Epithelial cell of prostate (primary cell): ENCODE results near the gene DHCR7.

Experiments used
- DNase-seq: peaks from one replicate; pipeline ENCODE4 v3.0.0-alpha.2; 2011; ENCODE audit warnings: low read depth, low spot score
- H3K27ac ChIP-seq: fragments of 450-650 bp; 2 replicates; pipeline ENCODE4 v1.5.1; 2017; ENCODE audit warnings: mild to moderate bottlenecking

The DHCR7 gene

DNA sequence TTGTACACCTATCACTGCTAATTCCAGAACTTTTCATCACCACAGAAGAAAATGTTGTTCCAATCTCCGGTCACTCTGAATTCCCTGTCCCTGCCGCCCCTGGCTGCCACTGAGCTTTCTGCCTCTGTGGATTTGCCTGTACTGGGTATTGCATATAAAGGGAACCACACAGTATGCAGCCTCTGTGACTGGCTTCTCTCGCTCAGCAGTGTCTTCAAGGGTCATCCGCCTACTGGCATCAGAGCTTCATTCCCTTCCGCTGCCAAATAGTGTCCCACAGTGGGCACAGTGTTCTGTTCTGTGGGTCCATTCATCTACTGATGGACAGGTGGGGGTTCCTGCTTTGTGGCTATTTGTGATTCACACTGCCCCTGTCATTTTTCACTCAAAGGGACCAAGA is 5.3 kb downstream of the DHCR7 start:
- no peak for DNase-seq
- H3K27ac ChIP-seq: no peak overlapping the region

DNA sequence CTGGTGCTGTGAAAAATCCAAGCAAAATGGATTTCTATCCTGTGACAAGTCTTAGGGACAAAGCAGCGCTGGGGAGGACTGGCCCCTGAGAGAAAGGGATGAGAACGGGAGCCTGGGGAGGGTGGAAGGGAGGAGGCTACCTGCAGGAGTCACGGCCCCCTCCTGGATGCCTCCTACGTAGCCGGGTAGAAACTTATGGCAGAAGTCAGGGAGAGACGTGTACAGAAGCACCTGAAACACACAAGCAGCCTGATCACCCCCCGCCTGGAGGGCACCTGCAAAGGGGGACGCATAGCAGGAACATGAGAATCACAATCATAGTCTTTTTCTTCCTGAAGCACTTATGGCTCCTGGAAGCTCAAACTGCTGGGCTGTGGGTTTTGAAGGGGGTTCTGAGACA is 6.1 kb downstream of the DHCR7 start:
- no peak overlapping the region for H3K27ac ChIP-seq
- no peak for DNase-seq

DNA sequence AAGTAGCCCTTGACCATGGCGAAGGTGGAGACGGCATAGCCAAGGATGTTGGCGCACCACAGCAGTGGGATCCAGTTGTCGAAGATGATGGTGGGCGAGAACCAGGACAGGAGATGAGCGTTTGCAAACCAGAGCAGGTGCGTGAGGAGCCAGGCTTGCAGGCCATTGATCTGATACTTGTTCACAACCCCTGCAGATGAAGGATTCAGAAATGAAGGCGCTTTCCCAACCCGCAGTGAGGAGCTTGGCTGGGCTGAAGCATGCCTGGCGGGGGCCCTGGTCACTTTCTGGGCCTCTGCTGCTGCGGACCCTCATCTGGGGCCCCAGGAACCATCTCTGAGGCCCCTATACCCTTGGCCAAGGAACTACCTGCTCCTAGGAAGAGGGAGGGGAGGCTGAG is 6.9 kb downstream of the DHCR7 start:
- H3K27ac ChIP-seq: no peak overlapping the region

DNA sequence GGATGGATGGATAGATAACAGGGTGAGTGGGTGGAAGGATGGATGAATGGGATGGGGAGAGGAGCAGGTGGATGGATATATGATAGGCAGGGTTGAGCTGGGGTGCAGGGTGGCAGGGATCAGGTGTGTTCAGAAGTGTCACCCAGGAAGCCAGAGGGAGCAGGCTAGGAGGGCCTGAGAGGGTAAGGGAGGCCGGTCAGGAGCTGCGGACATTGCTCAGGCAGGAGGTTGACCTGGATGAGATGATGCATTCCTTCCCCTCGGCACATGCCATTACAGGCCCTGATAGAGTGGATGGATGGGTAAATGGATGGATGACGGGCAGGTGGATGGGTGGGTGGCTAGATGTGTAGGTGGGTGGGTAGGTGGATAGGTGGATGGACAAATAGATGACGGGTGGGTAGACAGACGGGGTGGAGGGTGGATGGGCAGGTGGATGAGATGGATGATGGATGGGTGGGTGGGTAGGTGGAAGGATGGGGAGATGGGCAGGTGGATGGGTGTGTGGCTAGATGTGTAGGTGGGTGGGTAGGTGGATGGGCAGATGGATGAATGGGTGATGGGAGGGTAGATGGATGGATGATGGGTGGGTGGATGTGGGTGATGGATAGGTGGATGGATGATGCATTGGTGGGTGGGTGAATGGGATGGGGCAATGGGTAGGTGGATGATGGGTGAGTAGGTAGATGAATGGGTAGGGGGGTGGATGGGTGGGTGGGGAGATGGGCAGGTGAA is 8.0 kb downstream of the DHCR7 start:
- H3K27ac ChIP-seq: no peak overlapping the region
- DNase-seq: no peak

More for the DNA sequence above, 6.9 kb downstream of the DHCR7 start:
- DNase-seq: no peak

DNA sequence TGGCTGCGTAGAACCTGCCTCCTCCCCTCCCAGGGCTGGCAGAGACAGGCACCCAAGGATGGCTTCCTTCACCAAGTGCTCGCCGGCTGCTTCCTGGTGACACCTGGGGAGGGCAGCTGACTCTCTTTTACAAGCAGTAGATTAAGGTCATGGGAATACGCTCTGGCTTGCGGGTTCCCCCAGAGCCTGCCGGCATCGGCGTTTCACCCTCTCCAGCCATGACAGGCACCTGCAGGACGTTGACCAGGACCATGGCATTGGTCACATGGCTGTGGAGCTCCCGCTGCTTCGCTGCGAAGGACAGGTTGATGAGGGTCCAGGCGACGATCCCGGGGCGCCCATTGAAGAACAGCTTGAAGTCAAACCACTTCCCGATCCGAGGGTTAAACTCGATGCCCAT is 9.5 kb downstream of the DHCR7 start:
- H3K27ac ChIP-seq: no peak overlapping the region
- no peak for DNase-seq

- DNase-seq: no peak
- no peak overlapping the region for H3K27ac ChIP-seq
Observed at GRCh38 chr11:71437879-71438278, 10.3 kb downstream of the DHCR7 start.

DNA sequence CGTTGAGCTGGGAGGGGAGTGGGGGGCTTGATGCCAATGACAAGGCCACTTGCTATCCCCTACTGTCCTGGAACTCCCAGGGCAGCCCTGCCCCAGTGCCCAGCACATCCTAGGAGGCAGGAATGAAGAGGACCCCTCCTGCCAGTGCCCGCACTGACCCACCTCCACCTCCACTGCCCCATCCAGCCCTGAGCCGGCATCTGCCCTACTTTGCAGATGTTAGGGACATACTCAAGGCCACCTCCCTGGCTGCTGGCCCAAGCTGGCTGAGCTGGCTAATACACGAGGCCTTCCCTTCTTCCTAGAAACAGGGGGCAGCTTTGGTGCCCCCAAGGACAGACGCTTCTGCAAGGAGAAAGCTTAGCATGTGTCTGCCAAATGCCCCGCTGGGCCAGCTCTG is 10.8 kb downstream of the DHCR7 start:
- no peak for DNase-seq
- no peak overlapping the region for H3K27ac ChIP-seq

GRCh38 chr11:71436861-71437260 is 11.3 kb downstream of the DHCR7 start:
- H3K27ac ChIP-seq: no peak overlapping the region
- no peak for DNase-seq

- no peak for DNase-seq
- no peak overlapping the region for H3K27ac ChIP-seq
Observed at GRCh38 chr11:71435278-71435951, 12.8 kb downstream of the DHCR7 start.

DNA sequence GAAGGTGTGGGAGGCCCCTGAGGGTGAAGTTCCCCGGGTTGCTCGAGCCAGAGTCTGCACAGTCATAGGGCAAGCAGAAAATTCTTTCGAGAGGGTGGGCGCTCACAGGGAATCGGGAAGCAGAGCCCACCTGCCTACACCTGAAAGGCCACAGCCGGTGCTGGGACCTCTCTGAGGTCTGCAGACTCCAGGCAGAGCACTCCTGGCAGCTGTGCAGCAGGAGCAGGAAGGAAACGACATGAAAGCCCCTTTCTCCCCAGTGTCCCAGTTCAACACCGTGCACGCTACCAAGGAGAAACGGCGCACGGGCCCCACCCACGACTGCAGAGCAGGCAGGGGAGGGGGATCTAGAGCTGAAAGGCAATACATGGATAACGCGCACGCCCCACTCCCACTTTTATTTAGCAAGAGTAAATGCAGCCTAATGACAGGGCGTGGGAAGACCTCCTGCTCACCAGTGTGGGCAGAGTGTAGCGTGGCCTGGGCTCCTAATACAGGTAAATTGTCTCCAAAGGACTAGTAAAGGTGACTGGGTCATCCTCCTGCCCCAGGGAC is 13.5 kb downstream of the DHCR7 start:
- DNase-seq: no peak
- no peak overlapping the region for H3K27ac ChIP-seq

DNA sequence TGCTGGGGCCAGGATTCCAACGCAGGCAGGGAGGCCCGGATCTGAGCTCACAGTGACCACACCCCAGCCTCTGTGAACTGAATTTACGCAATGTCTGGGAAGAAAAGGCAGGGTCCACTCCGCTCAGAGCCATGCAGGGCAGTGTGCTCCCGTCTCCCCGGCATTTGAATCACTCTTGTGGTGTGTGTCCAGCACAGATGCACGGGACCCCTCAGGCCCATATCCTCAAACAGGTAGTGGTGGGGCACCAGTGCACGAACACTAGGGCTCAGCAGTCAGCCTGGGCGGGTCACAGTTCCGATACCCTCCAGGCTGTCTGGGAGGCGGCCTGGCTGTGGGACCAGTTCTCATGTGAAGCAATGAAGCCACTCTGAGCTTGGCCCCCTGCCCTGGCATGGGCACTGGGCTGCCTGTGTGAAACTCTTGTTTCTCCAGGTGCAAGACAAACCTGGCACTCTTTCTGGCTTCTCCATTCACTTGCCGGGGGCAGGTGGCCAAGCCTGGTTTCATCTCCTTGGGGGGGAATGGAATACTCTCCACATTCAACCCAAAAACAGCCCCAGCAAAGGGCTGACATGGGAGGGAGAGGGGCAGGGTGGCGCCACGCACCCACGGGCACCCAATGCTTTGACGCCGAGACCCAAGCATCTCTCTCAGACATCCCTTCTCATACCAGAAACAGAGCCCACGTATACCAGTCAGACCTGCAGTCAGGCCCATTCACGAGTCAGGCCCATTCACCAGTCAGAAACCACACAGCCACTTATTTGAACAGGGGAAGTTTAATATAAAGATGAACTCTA is 14.3 kb downstream of the DHCR7 start:
- DNase-seq: no peak
- H3K27ac ChIP-seq: no peak overlapping the region

- no peak for DNase-seq
- H3K27ac ChIP-seq: no peak overlapping the region
Observed at GRCh38 chr11:71432761-71433647, 15.2 kb downstream of the DHCR7 start.

- DNase-seq: no peak
Observed at GRCh38 chr11:71431271-71431670, 16.9 kb downstream of the DHCR7 start.

GRCh38 chr11:71430166-71430565 is 18.0 kb downstream of the DHCR7 start:
- no peak overlapping the region for H3K27ac ChIP-seq
- DNase-seq: no peak

More at GRCh38 chr11:71431271-71431670, 16.9 kb downstream of the DHCR7 start:
- no peak overlapping the region for H3K27ac ChIP-seq

DNA sequence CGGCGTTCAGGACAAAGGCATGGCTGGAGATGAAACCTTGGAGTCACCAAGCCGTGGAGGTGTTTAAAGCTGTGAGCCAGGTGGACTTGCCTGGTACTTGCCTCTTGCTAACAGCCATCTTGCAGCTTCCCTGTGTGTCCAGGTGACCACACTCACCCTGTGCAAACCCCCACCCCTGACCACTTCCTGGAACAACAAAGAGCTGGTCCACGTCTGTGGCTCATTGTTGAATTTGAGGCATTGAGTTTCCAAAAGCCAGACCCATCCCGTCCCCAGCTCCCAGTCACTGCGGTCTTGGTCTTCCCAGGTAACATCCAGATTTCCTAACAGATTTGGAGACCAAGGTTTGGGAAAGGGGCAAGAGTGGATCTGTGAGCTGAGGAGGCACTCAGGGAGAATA is 18.5 kb downstream of the DHCR7 start:
- no peak overlapping the region for H3K27ac ChIP-seq
- DNase-seq: no peak

DNA sequence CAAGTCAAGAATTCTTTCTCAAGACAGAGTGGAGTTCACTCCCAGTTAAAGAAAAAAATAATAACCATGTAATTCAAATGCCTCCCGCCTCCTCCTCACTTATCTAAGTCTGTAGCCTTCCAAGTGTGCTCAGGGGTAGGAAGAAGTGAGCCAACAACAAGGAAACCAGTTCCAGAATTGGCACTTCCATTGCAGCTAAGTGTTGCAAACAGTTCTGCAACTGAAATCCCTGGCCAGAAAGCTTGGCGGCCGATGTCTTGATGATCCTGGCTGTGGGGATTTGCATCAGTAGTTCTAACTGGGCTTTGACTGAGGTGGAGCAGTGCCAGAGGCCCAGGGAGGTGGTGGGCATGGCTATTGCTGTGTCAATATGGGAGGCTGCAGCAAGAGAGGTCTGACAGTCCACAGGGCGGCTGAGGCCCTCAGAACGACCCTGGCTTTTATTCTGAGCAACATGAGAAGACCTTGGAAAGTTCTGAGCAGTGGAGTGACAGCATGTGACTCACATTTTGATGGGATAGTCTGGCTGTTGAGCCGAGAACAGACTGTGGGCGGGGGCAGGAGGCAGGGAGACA is 19.2 kb downstream of the DHCR7 start:
- no peak overlapping the region for H3K27ac ChIP-seq
- no peak for DNase-seq

GRCh38 chr11:71426413-71426812 is 21.8 kb downstream of the DHCR7 start:
- no peak overlapping the region for H3K27ac ChIP-seq
- no peak for DNase-seq

DNA sequence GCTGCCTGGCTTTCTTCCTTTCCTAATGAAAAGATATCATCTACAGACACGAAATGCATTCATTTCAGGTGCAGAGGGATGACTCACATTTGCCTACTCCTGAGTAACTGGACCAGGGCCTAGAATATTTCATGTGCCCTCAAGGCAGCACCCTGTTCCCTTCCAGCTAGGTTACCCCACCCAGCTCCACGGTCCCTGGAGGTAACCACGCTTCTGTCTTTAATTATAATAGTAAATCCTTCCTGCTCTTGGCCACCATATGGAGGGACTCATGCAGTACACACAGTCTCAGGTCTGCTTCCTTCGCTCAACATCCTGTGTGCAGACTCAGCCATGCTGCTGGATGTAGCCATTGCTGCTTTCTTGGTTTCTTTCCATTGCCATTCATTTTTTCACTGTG is 22.3 kb downstream of the DHCR7 start:
- DNase-seq: peak; percentile 66

GRCh38 chr11:71425409-71425808 is 22.8 kb downstream of the DHCR7 start:
- no peak for DNase-seq
- H3K27ac ChIP-seq: no peak overlapping the region

More for the DNA sequence above, 22.3 kb downstream of the DHCR7 start:
- H3K27ac ChIP-seq: no peak overlapping the region
